ENCODE measurements around the gene AOC1. TPM values are rescaled to one million over a fixed set of nuclear protein-coding genes. Genes with fewer than 3 reads are reported as not detected.

AOC1 gene, protein sequence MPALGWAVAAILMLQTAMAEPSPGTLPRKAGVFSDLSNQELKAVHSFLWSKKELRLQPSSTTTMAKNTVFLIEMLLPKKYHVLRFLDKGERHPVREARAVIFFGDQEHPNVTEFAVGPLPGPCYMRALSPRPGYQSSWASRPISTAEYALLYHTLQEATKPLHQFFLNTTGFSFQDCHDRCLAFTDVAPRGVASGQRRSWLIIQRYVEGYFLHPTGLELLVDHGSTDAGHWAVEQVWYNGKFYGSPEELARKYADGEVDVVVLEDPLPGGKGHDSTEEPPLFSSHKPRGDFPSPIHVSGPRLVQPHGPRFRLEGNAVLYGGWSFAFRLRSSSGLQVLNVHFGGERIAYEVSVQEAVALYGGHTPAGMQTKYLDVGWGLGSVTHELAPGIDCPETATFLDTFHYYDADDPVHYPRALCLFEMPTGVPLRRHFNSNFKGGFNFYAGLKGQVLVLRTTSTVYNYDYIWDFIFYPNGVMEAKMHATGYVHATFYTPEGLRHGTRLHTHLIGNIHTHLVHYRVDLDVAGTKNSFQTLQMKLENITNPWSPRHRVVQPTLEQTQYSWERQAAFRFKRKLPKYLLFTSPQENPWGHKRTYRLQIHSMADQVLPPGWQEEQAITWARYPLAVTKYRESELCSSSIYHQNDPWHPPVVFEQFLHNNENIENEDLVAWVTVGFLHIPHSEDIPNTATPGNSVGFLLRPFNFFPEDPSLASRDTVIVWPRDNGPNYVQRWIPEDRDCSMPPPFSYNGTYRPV
- not detected in 2 replicates for total RNA-seq

DNA sequence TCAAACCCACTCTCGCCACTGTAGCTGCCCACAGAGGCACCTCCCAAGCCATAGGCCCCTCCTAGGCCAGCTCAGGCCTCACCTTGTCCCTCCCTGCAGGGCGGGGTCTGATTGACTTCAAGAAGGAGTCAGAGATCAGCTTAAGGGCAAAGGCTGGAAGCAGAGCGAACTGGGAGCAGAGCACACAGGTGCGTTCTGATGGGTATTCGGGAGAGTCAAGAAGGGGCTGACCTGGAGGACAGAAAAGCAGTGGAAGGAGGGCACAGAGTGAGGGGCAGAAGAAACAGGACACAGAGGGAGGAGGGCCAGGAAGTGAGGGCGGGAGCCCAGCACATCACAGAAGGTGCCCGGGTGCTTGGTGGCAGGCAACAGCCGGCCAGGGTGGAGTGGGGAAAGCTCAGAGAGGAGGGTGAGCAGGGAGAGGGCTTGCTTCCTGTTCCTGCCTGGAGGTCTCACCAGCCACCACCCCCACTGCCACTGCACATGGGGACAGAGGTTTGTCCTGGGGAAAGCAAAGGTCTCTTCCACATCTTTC lies at the start of gene AOC1:
Gene AOC1 (plus strand): TSS at position 147 of the 535 bp plus-strand sequence. CDS start 3,954 bp downstream, outside the sequence.

Other genes with a start within 250 kb of the AOC1 start
- under 0.01 TPM in 1 of 2 replicates, not detected in the other for gene GIMAP6, start 220.1 kb upstream of the AOC1 start, total RNA-seq
- gene GIMAP2, start 166.8 kb upstream of the AOC1 start, total RNA-seq = 1.4 and 1.5 TPM in 2 replicates
- gene GIMAP1, start 135.9 kb upstream of the AOC1 start, total RNA-seq = not detected in 2 replicates
- not detected in 2 replicates for gene GIMAP5, start 115.1 kb upstream of the AOC1 start, total RNA-seq
- gene TMEM176B, start 52.2 kb upstream of the AOC1 start, total RNA-seq = 16.9 TPM in 1 of 2 replicates, not detected in the other
- 5.5 TPM in 1 of 2 replicates, not detected in the other for gene TMEM176A, start 51.7 kb upstream of the AOC1 start, total RNA-seq
- not detected in 2 replicates for gene KCNH2, start 125.8 kb downstream of the AOC1 start, total RNA-seq
- gene NOS3, start 138.5 kb downstream of the AOC1 start, total RNA-seq = 3.3 and 3.9 TPM in 2 replicates
- gene ATG9B, start 172.0 kb downstream of the AOC1 start, total RNA-seq = 0.20 and 0.37 TPM in 2 replicates
- gene ABCB8, start 175.9 kb downstream of the AOC1 start, total RNA-seq = 33.8 and 48.9 TPM in 2 replicates
- gene ASIC3, start 196.0 kb downstream of the AOC1 start, total RNA-seq = 0.20 and 0.37 TPM in 2 replicates
- 15.1 and 19.5 TPM in 2 replicates for gene CDK5, start 205.4 kb downstream of the AOC1 start, total RNA-seq
- 43.7 and 55.9 TPM in 2 replicates for gene SLC4A2, start 207.1 kb downstream of the AOC1 start, total RNA-seq
- gene FASTK, start 228.3 kb downstream of the AOC1 start, total RNA-seq = 57.7 and 68.2 TPM in 2 replicates
- gene TMUB1, start 231.0 kb downstream of the AOC1 start, total RNA-seq = 12.5 and 15.8 TPM in 2 replicates
- gene AGAP3, start 234.0 kb downstream of the AOC1 start, total RNA-seq = 52.2 and 60.0 TPM in 2 replicates